ENCODE data around the gene ANOS1.
"Not testable (repeated sequence)": the region's sequence is repeated elsewhere in the genome, so short reads cannot be mapped to it uniquely, and the experiment has no call there.

Gene ANOS1, protein sequence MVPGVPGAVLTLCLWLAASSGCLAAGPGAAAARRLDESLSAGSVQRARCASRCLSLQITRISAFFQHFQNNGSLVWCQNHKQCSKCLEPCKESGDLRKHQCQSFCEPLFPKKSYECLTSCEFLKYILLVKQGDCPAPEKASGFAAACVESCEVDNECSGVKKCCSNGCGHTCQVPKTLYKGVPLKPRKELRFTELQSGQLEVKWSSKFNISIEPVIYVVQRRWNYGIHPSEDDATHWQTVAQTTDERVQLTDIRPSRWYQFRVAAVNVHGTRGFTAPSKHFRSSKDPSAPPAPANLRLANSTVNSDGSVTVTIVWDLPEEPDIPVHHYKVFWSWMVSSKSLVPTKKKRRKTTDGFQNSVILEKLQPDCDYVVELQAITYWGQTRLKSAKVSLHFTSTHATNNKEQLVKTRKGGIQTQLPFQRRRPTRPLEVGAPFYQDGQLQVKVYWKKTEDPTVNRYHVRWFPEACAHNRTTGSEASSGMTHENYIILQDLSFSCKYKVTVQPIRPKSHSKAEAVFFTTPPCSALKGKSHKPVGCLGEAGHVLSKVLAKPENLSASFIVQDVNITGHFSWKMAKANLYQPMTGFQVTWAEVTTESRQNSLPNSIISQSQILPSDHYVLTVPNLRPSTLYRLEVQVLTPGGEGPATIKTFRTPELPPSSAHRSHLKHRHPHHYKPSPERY

GRCh38 chrX:8731559-8732395, at the start of gene ANOS1:
Gene ANOS1, minus strand, starts transcription at chrX:8732137. Its CDS starts 101 bp downstream, at chrX:8732036.
- DNase-seq = no peak

DNA sequence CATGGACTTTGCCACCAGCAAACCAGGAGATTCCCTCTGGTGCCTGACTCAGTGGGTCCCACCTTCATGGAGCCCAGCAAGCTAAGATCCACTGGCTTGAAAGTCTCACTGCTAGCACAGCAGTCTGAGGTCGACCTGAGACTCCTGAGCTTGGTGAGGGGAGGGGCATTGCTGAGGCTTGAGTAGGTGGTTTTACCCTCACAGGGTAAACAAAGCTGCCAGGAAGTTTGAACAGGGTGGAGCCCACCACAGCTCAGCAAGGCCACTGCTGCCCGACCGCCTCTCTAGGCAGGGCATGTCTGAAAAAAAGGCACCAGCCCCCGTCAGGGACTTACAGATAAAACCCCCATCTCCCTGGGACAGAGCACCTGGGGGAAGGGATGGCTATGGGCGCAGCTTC, 41.2 kb upstream of the ANOS1 start:
- DNase-seq = no peak

GRCh38 chrX:8760021-8760420, 28.1 kb upstream of the ANOS1 start:
- no peak for DNase-seq

DNA sequence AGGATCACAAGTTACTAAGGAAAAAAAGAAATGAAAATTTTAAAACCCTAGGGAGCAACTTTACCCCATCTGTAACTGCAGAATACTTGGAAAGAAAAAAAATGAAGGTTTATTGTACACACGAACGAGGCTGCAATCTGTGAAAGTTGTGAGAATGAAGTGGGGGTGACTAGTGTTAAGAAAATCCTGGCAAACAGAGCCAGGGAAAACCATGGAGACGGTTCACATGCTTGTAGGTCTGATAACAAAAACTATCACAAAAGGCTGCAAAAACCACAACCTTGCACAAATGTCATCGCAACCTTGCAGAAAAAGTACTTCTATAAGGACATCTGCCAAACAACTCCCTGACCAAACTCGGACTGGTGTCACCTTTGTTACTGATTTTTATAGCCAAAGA, 26.8 kb upstream of the ANOS1 start:
- not testable (repeated sequence) for DNase-seq

GRCh38 chrX:8757609-8758389, 25.9 kb upstream of the ANOS1 start:
- DNase-seq = not testable (repeated sequence)

- no peak for DNase-seq
Observed at GRCh38 chrX:8755813-8756212, 23.9 kb upstream of the ANOS1 start.

- DNase-seq = no peak
Observed at GRCh38 chrX:8755116-8755515, 23.2 kb upstream of the ANOS1 start.

GRCh38 chrX:8749697-8750096, 17.8 kb upstream of the ANOS1 start:
- DNase-seq = no peak

GRCh38 chrX:8748855-8749254, 16.9 kb upstream of the ANOS1 start:
- no peak for DNase-seq

DNA sequence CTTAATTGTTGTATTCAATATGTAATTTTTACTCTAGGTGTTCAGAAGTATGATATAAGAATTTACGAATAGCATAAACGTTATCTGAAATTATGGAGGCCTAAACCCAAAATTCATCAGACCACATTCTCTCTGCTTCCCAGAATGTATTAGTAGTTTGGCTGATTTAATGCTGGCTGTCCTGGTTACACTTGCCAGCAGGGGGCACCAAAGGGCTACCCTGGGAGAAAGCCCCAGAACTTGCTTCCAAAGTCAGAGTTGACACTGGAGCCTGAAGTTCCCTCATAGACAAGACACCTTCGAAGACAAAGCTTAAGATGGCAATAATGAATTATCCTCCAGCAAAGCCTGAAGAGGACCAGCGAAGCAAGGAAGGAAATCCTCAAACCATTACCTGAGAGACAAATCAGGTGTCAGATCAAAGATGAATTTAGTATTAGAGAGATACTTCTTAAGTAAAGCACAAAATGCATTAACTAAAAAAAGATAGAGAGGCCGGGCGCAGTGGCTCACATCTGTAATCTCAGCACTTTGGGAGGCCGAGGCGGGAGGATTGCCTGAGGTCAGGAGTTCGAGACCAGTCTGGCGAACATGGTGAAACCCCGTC, 11.3 kb upstream of the ANOS1 start:
- peak in 1 of 2 donors; percentile 7 for DNase-seq

DNA sequence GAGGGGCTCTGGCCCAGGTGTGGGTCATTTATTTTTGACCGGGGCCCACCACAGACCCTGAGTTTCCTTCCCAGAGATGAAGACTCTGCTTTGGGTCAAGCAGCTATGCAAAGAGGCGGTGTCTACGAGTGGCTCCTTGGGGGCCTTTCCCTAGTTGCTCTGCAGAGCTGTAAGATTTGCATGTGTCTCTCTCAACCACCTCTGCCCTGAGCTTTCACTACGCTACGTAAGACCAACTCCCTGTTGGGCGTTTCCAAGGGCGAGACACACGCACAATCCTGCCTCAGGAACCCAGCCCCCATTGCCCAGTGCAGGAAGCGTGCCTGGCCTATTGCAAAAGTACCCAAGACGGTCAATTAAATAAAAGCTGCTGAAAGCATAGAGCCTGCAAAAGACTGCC, 10.0 kb upstream of the ANOS1 start:
- no peak for DNase-seq

- no peak for DNase-seq
Observed at GRCh38 chrX:8738588-8739189, 6.8 kb upstream of the ANOS1 start.

- no peak for DNase-seq
Observed at GRCh38 chrX:8737883-8738282, 5.9 kb upstream of the ANOS1 start.

DNA sequence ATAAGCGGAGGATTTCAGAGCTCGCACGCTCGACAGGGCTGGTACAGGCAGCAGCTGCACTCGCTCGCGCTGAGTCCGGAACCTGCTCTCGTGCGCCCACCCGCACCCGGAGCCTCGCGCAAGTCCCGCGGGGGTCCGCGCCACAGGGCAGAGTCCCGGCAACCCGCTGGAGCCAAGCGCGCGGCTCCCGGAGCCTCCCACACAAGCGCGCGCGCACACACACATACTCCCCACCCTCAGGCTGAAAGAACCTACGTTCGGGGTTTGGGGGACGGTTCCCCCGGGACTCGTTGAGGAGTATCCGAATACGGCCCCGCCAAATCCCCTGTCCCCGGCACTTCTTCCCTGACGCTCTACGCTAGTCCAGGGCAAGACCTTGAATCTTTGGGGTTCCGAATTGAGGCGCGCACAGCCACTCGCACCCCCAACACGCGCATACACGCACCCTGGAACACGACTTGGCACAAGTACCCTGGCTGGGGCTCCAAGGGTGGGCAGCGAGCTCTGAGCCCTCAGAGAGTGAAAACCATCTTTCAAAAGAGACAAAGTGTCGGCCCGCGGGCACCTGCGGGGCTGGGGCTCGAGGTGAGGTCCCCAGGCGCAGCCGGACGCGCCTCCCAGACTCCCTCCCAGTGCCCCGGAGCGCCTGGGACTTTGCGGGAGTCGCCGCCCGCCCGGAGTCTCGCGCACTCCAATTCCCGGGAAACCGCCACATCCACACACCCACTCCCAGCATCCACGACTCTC, 952 bp downstream of the ANOS1 start:
- no peak for DNase-seq

DNA sequence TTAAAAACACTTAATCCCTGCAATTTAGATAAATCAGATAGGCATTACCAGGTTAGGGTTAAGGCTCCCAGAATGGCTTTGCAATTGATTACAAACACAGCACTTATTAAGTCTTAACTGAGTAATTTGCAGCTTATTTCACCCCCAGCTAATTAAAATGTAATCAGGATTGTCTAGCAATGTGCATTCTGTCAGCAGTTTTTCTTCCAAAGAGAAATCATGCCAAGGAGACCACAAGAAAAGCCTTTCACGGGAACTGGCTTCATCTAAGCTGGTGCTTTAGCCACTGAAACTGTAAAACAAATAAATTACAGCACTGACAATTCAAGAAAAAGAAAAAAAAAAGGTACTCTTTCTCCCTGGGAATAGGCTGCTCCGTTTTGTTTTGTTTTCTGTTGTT, 2.1 kb downstream of the ANOS1 start:
- no peak for DNase-seq

GRCh38 chrX:8728932-8729535, 2.9 kb downstream of the ANOS1 start:
- DNase-seq = no peak

DNA sequence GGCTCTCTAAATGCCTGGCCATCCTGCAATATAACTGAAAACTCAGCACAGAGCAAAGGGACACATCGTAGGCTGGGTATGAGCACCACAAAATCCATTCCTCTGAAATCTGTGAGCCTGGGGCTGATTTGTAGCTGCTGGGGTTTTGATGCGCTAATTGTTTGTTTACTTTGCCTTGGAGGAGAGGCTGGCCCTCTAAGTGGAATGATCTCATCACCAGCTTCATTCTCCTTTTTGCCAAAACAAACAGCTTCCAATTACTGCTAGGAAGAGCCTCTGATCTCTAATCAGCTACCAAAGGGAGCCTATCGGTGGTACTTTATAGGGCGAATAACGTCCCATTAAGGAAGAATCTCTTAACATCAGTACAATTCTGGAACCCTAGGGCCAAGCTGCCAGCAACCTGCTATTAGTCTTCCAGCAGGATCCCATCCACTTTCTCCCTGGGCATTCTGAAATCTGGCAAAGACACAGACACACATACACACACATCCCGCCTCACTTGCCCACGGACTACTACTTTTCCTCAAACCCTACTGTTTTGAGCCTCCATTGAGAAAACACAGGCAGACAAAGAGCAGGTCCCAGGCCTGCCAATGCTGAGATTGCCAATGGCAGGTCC, 5.8 kb downstream of the ANOS1 start:
- no peak for DNase-seq

GRCh38 chrX:8724300-8724699, 7.6 kb downstream of the ANOS1 start:
- no peak for DNase-seq

DNA sequence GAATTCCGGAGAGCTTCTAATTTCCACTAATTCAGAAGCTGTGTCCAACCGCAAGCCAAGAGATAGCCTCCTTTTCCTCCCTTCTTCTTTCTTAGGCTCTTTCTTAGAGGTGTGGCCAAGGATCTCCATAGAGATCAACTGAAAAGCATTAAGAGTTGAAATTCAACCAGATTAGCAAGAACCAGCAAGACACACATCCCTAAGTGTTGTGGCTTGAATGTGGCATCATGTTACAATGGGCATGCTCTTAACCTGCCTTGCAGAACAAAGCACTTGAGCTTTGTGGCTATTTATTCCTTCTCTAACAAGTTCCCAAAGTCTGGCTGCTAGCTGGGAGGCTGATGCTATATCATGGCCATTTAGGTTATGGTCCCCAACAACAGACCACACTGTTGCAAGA, 10.4 kb downstream of the ANOS1 start:
- DNase-seq = no peak

DNA sequence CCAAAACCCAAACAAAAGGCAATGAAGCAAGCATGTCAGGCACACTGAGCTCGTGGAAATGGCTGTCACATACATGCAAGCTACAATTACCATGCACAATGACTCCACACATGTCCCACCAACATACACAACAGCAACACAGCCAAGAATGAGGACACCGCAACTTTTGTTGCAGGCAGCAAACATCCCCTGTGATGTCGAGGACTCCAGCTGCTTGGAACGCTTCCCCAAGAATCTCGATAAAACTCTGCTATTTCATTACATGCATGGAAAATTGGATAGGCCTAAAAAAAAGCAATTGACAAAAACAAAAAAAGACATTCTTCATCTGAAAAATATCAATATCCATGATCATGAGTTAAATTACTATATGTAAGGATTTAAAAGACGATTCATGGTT, 11.8 kb downstream of the ANOS1 start:
- no peak for DNase-seq

All from bone marrow (tissue), 2 donors.